Loucy (cell line): Measurements from ENCODE around the gene PBRM1.
A peak's percentile ranks its signal among the peaks of the same experiment; 100 is the strongest.

ENCODE experiments used
- H2AFZ ChIP-seq: fragments of 200-600 bp; sonication (generic); 2 replicates; pipeline ENCODE4 v1.6.0; 2016; ENCODE audit warnings: antibody characterized with exemption, mild to moderate bottlenecking, low read length, moderate library complexity
- H3F3A ChIP-seq: fragments of 200-600 bp; 2 replicates; pipeline ENCODE4 v1.6.0; 2016; ENCODE audit warnings: antibody characterized with exemption, low read depth, mild to moderate bottlenecking
- H3K27me3 ChIP-seq: fragments of 200-600 bp; sonication (generic); 2 replicates; pipeline ENCODE4 v1.6.1; 2014; ENCODE audit warnings: low read length, mild to moderate bottlenecking; ENCODE audit not compliant: insufficient read depth, poor library complexity, severe bottlenecking
- H3K36me3 ChIP-seq: fragments of 200-600 bp; sonication (generic); 2 replicates; pipeline ENCODE4 v1.6.1; 2016; ENCODE audit warnings: low read length; ENCODE audit not compliant: insufficient read depth
- H3K4me1 ChIP-seq: fragments of 200-600 bp; sonication (generic); 2 replicates; pipeline ENCODE4 v1.5.1; 2014; ENCODE audit warnings: low read length, mild to moderate bottlenecking; ENCODE audit not compliant: insufficient read depth, poor library complexity, severe bottlenecking
- H3K4me2 ChIP-seq: fragments of 200-600 bp; sonication (generic); 2 replicates; pipeline ENCODE4 v1.6.0; 2014; ENCODE audit warnings: antibody characterized with exemption, low read length, low read depth, mild to moderate bottlenecking; ENCODE audit not compliant: poor library complexity, severe bottlenecking
- H3K4me3 ChIP-seq: fragments of 200-600 bp; sonication (generic); 2 replicates; pipeline ENCODE4 v1.5.1; 2014; ENCODE audit warnings: low read length, mild to moderate bottlenecking, mixed read lengths; ENCODE audit not compliant: poor library complexity, severe bottlenecking
- H3K79me2 ChIP-seq: fragments of 200-600 bp; sonication (generic); 2 replicates; pipeline ENCODE4 v1.6.1; 2014; ENCODE audit warnings: low read length; ENCODE audit not compliant: insufficient read depth
- H3K9ac ChIP-seq: fragments of 200-600 bp; sonication (generic); 2 replicates; pipeline ENCODE4 v1.6.0; 2014; ENCODE audit warnings: mild to moderate bottlenecking, low read depth, low read length, moderate library complexity; ENCODE audit not compliant: poor library complexity, severe bottlenecking
- H3K9me2 ChIP-seq: fragments of 200-600 bp; sonication (generic); replicated peaks from 2 replicates; pipeline ENCODE4 v1.6.1; 2016; ENCODE audit warnings: low read depth, low read length, mixed read lengths
- H3K9me3 ChIP-seq: fragments of 200-600 bp; sonication (generic); 2 replicates; pipeline ENCODE4 v1.6.1; 2014; ENCODE audit warnings: mild to moderate bottlenecking, antibody characterized with exemption, low read length, low read depth; ENCODE audit not compliant: insufficient read depth
- H4K20me1 ChIP-seq: fragments of 200-600 bp; sonication (generic); 2 replicates; pipeline ENCODE4 v1.6.0; 2014; ENCODE audit warnings: antibody characterized with exemption, low read length, mild to moderate bottlenecking; ENCODE audit not compliant: insufficient read depth, poor library complexity, severe bottlenecking
- CTCF ChIP-seq: fragments of 200-600 bp; sonication (generic); conservative IDR thresholded peaks from 2 replicates; pipeline ENCODE4 v1.5.1; 2014; ENCODE audit warnings: mild to moderate bottlenecking, antibody characterized with exemption, low read length
- EZH2phosphoT487 ChIP-seq: fragments of 200-600 bp; IDR thresholded peaks from 2 replicates; pipeline ENCODE4 v1.6.1; 2018; ENCODE audit warnings: antibody characterized with exemption, mild to moderate bottlenecking, moderate library complexity, borderline replicate concordance

PBRM1 gene

GRCh38 chr3:52535411-52536111, 150.2 kb downstream of the PBRM1 start:
- Histone ChIP-seq H3K4me3 (peak overlapping the region; percentile 54), H3K4me2 (peak overlapping the region; percentile 70), H3K9ac (peak overlapping the region; percentile 27), H3K4me1 (peaks cover 31% of the 10 kb centered on the region), H3K27me3 (no peaks in the 10 kb centered on the region), H3K9me2 (no peaks in the 10 kb centered on the region), H3K36me3 (no peaks in the 10 kb centered on the region), H3F3A (no peaks in the 10 kb centered on the region), H3K9me3 (no peaks in the 10 kb centered on the region), H2AFZ (peak overlapping the region; percentile 86), H4K20me1 (peaks cover 25% of the 10 kb centered on the region), H3K79me2 (peaks cover 29% of the 10 kb centered on the region)
- TF ChIP-seq EZH2phosphoT487, result no peak
- no peak for TF ChIP-seq CTCF

- Histone ChIP-seq H3K4me2 (no peak overlapping the region), H3K36me3 (no peaks in the 10 kb centered on the region), H2AFZ (0 out of 2 replicates have a peak overlapping the region, but pooled peaks have one; percentile 22), H3K79me2 (peaks cover 29% of the 10 kb centered on the region), H3K9me3 (no peaks in the 10 kb centered on the region), H3F3A (no peaks in the 10 kb centered on the region), H3K27me3 (no peaks in the 10 kb centered on the region), H3K4me3 (no peak overlapping the region), H3K4me1 (peaks cover 28% of the 10 kb centered on the region), H3K9me2 (no peaks in the 10 kb centered on the region), H4K20me1 (peaks cover 21% of the 10 kb centered on the region), H3K9ac (no peak overlapping the region)
- TF ChIP-seq CTCF (no peak), EZH2phosphoT487 (no peak)
Measured at GRCh38 chr3:52534281-52535183, 151.2 kb downstream of the PBRM1 start.

GRCh38 chr3:52533623-52534280, 152.0 kb downstream of the PBRM1 start, which contains the start of gene NT5DC2:
NT5DC2 (minus strand) TSS chr3:52533857; CDS start chr3:52533737, 120 bp downstream.
- no peak for TF ChIP-seq CTCF
- no peaks in the 10 kb centered on the region for H3F3A ChIP-seq
- no peaks in the 10 kb centered on the region for H3K36me3 ChIP-seq
- peak within 1 kb of the TSS; percentile 59 for H3K4me3 ChIP-seq
- H3K9me3 ChIP-seq, result no peaks in the 10 kb centered on the region
- peak within 1 kb of the TSS; percentile 36 for H3K4me2 ChIP-seq
- H2AFZ ChIP-seq, result 0 out of 2 replicates have a peak within 1 kb of the TSS, but pooled peaks have one; percentile 48
- no peaks in the 10 kb centered on the region for H3K9me2 ChIP-seq
- peaks cover 14% of the 10 kb centered on the region for H4K20me1 ChIP-seq
- H3K79me2 ChIP-seq, result peaks cover 21% of the 10 kb centered on the region
- peaks cover 21% of the 10 kb centered on the region for H3K4me1 ChIP-seq
- peak within 1 kb of the TSS; percentile 36 for H3K9ac ChIP-seq
- no peaks in the 10 kb centered on the region for H3K27me3 ChIP-seq
